DLD1 (cell line): ENCODE data around the gene SLC27A1.
"Not testable (repeated sequence)": the region's sequence is repeated elsewhere in the genome, so short reads cannot be mapped to it uniquely, and the experiment has no call there.

Experiments
- in situ Hi-C: cut with HindIII; loops from 2 replicates; pipeline ENCODE4 v1.10.0; 2017; ENCODE audit warnings: low sequenced_read_pairs

Gene SLC27A1

GRCh38 chr19:17510220-17510993, 40.1 kb downstream of the SLC27A1 start:
- in situ Hi-C loops = no loop called here

- in situ Hi-C loops = no loop called here
Observed at GRCh38 chr19:17511724-17512573, 41.6 kb downstream of the SLC27A1 start.

- in situ Hi-C loops = no loop called here
Observed at GRCh38 chr19:17512574-17512939, 42.2 kb downstream of the SLC27A1 start.

- in situ Hi-C loops = no loop called here
Observed at GRCh38 chr19:17515408-17516149, 45.3 kb downstream of the SLC27A1 start.

- in situ Hi-C loops = no loop called here
Observed at GRCh38 chr19:17517898-17518297, 47.6 kb downstream of the SLC27A1 start.

- in situ Hi-C loops = not testable (repeated sequence)
Observed at GRCh38 chr19:17518654-17519053, 48.3 kb downstream of the SLC27A1 start.

- in situ Hi-C loops = no loop called here
Observed at GRCh38 chr19:17519967-17520366, 49.6 kb downstream of the SLC27A1 start.

- in situ Hi-C loops = no loop called here
Observed at GRCh38 chr19:17520865-17521264, 50.5 kb downstream of the SLC27A1 start.

- in situ Hi-C loops = no loop called here
Observed at GRCh38 chr19:17522988-17523872, 52.9 kb downstream of the SLC27A1 start.

GRCh38 chr19:17524651-17525050, 54.3 kb downstream of the SLC27A1 start:
- in situ Hi-C loops = no loop called here

GRCh38 chr19:17525141-17525540, 54.8 kb downstream of the SLC27A1 start:
- in situ Hi-C loops = no loop called here

- in situ Hi-C loops = no loop called here
Observed at GRCh38 chr19:17526922-17527321, 56.6 kb downstream of the SLC27A1 start.

- in situ Hi-C loops = no loop called here
Observed at GRCh38 chr19:17527326-17527725, 57.0 kb downstream of the SLC27A1 start.

- in situ Hi-C loops = no loop called here
Observed at GRCh38 chr19:17528610-17529009, 58.3 kb downstream of the SLC27A1 start.

GRCh38 chr19:17529239-17530158, 59.2 kb downstream of the SLC27A1 start:
- in situ Hi-C loops = no loop called here

- in situ Hi-C loops = no loop called here
Observed at GRCh38 chr19:17530586-17530985, 60.3 kb downstream of the SLC27A1 start.

- in situ Hi-C loops = no loop called here
Observed at GRCh38 chr19:17532116-17532515, 61.8 kb downstream of the SLC27A1 start.

GRCh38 chr19:17532557-17532956, 62.2 kb downstream of the SLC27A1 start:
- in situ Hi-C loops = no loop called here

GRCh38 chr19:17534767-17535166, 64.4 kb downstream of the SLC27A1 start:
- in situ Hi-C loops = no loop called here
